GM23338 (cell line): Measurements from ENCODE around the gene VEPH1.

Experiments used
- CREB1 ChIP-seq: fragments of 250-450 bp; sonication (Bioruptor Pico); IDR thresholded peaks from 2 replicates; pipeline ENCODE4 v1.5.0; 2020; ENCODE audit warnings: low read depth, mild to moderate bottlenecking, moderate library complexity
- CTCF ChIP-seq, 2 experiments: fragments of 200-600 bp in 1 of 2; sonication (generic) in 1 of 2; conservative IDR thresholded peaks; 2 replicates each; pipeline versions ENCODE4 v1.5.1 to v1.6.1; 2016 to 2017; ENCODE audit warnings: antibody characterized with exemption in 2 of 2, low read depth in 2 of 2, mild to moderate bottlenecking in 2 of 2, moderate library complexity in 1 of 2
- ETS1 ChIP-seq: IDR thresholded peaks from 2 replicates; pipeline ENCODE4 v1.6.1; 2016; ENCODE audit warnings: antibody characterized with exemption
- EZH2 ChIP-seq: fragments of 200-600 bp; sonication (generic); IDR thresholded peaks from one replicate; pipeline ENCODE4 v1.8.0; 2017; ENCODE audit warnings: antibody characterized with exemption, mild to moderate bottlenecking, low read depth; ENCODE audit not compliant: unreplicated experiment
- EZH2phosphoT487 ChIP-seq: fragments of 200-600 bp; sonication (generic); IDR thresholded peaks from one replicate; pipeline ENCODE4 v1.8.1; 2018; ENCODE audit warnings: antibody characterized with exemption; ENCODE audit not compliant: unreplicated experiment
- JUNB ChIP-seq: IDR thresholded peaks from one replicate; pipeline ENCODE4 v1.6.1; 2016; ENCODE audit warnings: antibody characterized with exemption; ENCODE audit not compliant: unreplicated experiment
- POLR2AphosphoS5 ChIP-seq: IDR thresholded peaks from 2 replicates; pipeline ENCODE4 v1.6.1; 2016; ENCODE audit warnings: antibody characterized with exemption, low read depth
- ZNF331 ChIP-seq: fragments of 250-450 bp; sonication (Bioruptor Pico); IDR thresholded peaks from 2 replicates; pipeline ENCODE4 v1.5.0; 2020; ENCODE audit warnings: low read depth, mild to moderate bottlenecking, moderate library complexity
- ZNF462 ChIP-seq: fragments of 250-450 bp; sonication (Bioruptor Pico); IDR thresholded peaks from 2 replicates; pipeline ENCODE4 v1.5.0; 2020; ENCODE audit warnings: mild to moderate bottlenecking, moderate library complexity

GRCh38 chr3:157443905-157444796 lies 59.1 kb downstream of the VEPH1 start:
- TF ChIP-seq CREB1: no peak
- TF ChIP-seq EZH2: no peak
- TF ChIP-seq ETS1: no peak
- TF ChIP-seq CTCF (conservative IDR thresholded peaks at IDR 0.05; ENCODE audit: low read depth in 2 of 2): no peak
- TF ChIP-seq POLR2AphosphoS5: no peak
- TF ChIP-seq EZH2phosphoT487: no peak
- TF ChIP-seq JUNB: no peak
- no peak for TF ChIP-seq ZNF331 (CRISPR knock-in tag)
- no peak for TF ChIP-seq ZNF462 (CRISPR knock-in tag)
